Motor neuron (in vitro differentiated cells): Measurements from ENCODE around the gene ZC3H6. TPM values are rescaled to one million over a fixed set of nuclear protein-coding genes. Genes with fewer than 3 reads are reported as not detected.
"Not testable (repeated sequence)": the region's sequence is repeated elsewhere in the genome, so short reads cannot be mapped to it uniquely, and the experiment has no call there.

Experiments used
- ATAC-seq, 8 experiments: fragments of 200-7000 bp; cut with Tn5 transposase; replicated peaks in 6 of 8; 2 replicates each; pipeline ENCODE4 v1.8.0; 2021; ENCODE audit warnings: mild to moderate bottlenecking in 8 of 8, moderate library complexity in 8 of 8
- H3K27ac ChIP-seq, 2 donors: fragments of 250-450 bp; sonication (Bioruptor Pico); 2 replicates each; pipeline ENCODE4 v1.9.0; 2021; ENCODE audit warnings: antibody characterized with exemption in 2 of 2, mild to moderate bottlenecking in 2 of 2, moderate library complexity in 1 of 2
- H3K4me1 ChIP-seq, 2 donors: fragments of 250-450 bp; sonication (Bioruptor Pico); replicated peaks in 1 of 2; 2 replicates each; pipeline ENCODE4 v1.6.1; 2021; ENCODE audit warnings: antibody characterized with exemption in 2 of 2, mild to moderate bottlenecking in 2 of 2, moderate library complexity in 1 of 2
- H3K4me3 ChIP-seq, 5 donors: fragments of 250-450 bp; sonication (Bioruptor Pico); 2 replicates each; pipeline ENCODE4 v1.9.0; 2021; ENCODE audit warnings: antibody characterized with exemption in 5 of 5, mild to moderate bottlenecking in 5 of 5, moderate library complexity in 4 of 5
- WGBS, 10 experiments: fragments of 450-650 bp; shearing (Covaris generic); methylation state at CpG; one replicate each; pipeline ENCODE4 v1.0.0; 2022; 5-methylcytosine and 5-hydroxymethylcytosine counted together
- in situ Hi-C, 9 experiments: fragments of 400-800 bp; cut with MboI; loops; one replicate each; pipeline ENCODE4 v1.15.0; 2021; ENCODE audit warnings: low sequenced_read_pairs in 9 of 9, low pct_unique_long_range_greater_than_20kb in 2 of 9; ENCODE audit not compliant: unreplicated experiment in 9 of 9
- total RNA-seq, 8 experiments: library from RNA; unstranded; fragments of 300-600 nt; gene quantifications; 2 replicates each; pipeline versions ENCODE4 v1.2.3 to v1.2.4, GENCODE V29; 2022

The ZC3H6 gene
- total RNA-seq, 8 experiments from 2014 or later, result 3.8 to 21.2 (median 12.4) TPM

- in situ Hi-C loops, result loop anchor here in 1 of 9 experiments (25.0 kb wide), 1 partner anchor 180 kb away; the partner anchor contains the start of gene RGPD8
- WGBS, 10 experiments, result 58 to 100% (median 71%) methylated on average over 2 to 4 of the region's 4 CpGs; no CpG with 5 or more reads in 4 of the 10 experiments
- Histone ChIP-seq H3K27ac (no peak overlapping the region), H3K4me1 (peaks cover 3 to 10% of the 10 kb centered on the region in 2 donors), H3K4me3 (no peak overlapping the region)
- ATAC-seq, result no peak
Measured at GRCh38 chr2:112257575-112257974, 17.8 kb upstream of the ZC3H6 start.

GRCh38 chr2:112259509-112260294 lies 15.7 kb upstream of the ZC3H6 start:
- Histone ChIP-seq H3K27ac (no peak overlapping the region), H3K4me3 (no peak overlapping the region), H3K4me1 (peaks cover 2 to 3% of the 10 kb centered on the region in 2 donors)
- in situ Hi-C loops, result loop anchor here in 1 of 9 experiments (25.0 kb wide), 1 partner anchor 178 kb away; the partner anchor contains the start of gene RGPD8
- WGBS, 10 experiments, result 0 to 64% (median 34%) methylated on average over 2 to 15 of the region's 15 CpGs; no CpG with 5 or more reads in 2 of the 10 experiments
- peak in 4 of 8 experiments; percentile 16 to 50 (median 36) for ATAC-seq

GRCh38 chr2:112260295-112260625 lies 15.1 kb upstream of the ZC3H6 start:
- peaks cover under 1 to 2% of the 10 kb centered on the region in 2 donors for H3K4me1 ChIP-seq
- WGBS, 10 experiments, result 100% methylated on average over 1 to 3 of the region's 3 CpGs; no CpG with 5 or more reads in 5 of the 10 experiments
- no peak overlapping the region for H3K4me3 ChIP-seq
- no peak for ATAC-seq
- in situ Hi-C loops, result loop anchor here in 1 of 9 experiments (25.0 kb wide), 1 partner anchor 177 kb away; the partner anchor contains the start of gene RGPD8
- no peak overlapping the region for H3K27ac ChIP-seq

- ATAC-seq, result no peak
- H3K4me1 ChIP-seq, result no peaks in the 10 kb centered on the region
- no peak overlapping the region for H3K27ac ChIP-seq
- in situ Hi-C loops, result loop anchor here in 1 of 9 experiments (25.0 kb wide), 1 partner anchor 174 kb away; the partner anchor contains the start of gene RGPD8
- H3K4me3 ChIP-seq, result no peak overlapping the region
Measured at GRCh38 chr2:112262876-112263275, 12.5 kb upstream of the ZC3H6 start.

- no peak overlapping the region for H3K4me3 ChIP-seq
- 80 to 100% (median 94%) methylated on average over 1 of the region's 1 CpG; no CpG with 5 or more reads in 4 of the 10 experiments for WGBS, 10 experiments
- in situ Hi-C loops, result loop anchor here in 1 of 9 experiments (25.0 kb wide), 1 partner anchor 169 kb away; the partner anchor contains the start of gene RGPD8
Measured at GRCh38 chr2:112268547-112268946, 6.8 kb upstream of the ZC3H6 start.

GRCh38 chr2:112272669-112273068 lies 2.7 kb upstream of the ZC3H6 start:
- WGBS, 10 experiments, result 58 to 94% (median 82%) methylated on average over 2 to 5 of the region's 5 CpGs
- no peak for ATAC-seq
- Histone ChIP-seq H3K4me1 (peaks cover 2 to 12% of the 10 kb centered on the region in 2 donors), H3K27ac (no peak overlapping the region), H3K4me3 (no peak overlapping the region)
- in situ Hi-C loops, result loop anchor here in 1 of 9 experiments (25.0 kb wide), 1 partner anchor 165 kb away; the partner anchor contains the start of gene RGPD8

More at GRCh38 chr2:112268547-112268946, 6.8 kb upstream of the ZC3H6 start:
- Histone ChIP-seq H3K4me1 (no peaks in the 10 kb centered on the region), H3K27ac (no peak overlapping the region)
- no peak for ATAC-seq

- Histone ChIP-seq H3K4me3 (no peak overlapping the region), H3K4me1 (peaks cover 2 to 12% of the 10 kb centered on the region in 2 donors), H3K27ac (no peak overlapping the region)
- WGBS, 10 experiments, result 70 to 100% (median 92%) methylated on average over 2 to 5 of the region's 5 CpGs; no CpG with 5 or more reads in 2 of the 10 experiments
- ATAC-seq, result no peak
- in situ Hi-C loops, result loop anchor here in 1 of 9 experiments (25.0 kb wide), 1 partner anchor 164 kb away; the partner anchor contains the start of gene RGPD8
Measured at GRCh38 chr2:112273349-112273748, 2.0 kb upstream of the ZC3H6 start.

GRCh38 chr2:112275887-112276773 lies 733 bp downstream of the ZC3H6 start:
- in situ Hi-C loops, result no loop called here
- peak overlapping the region; percentile 79 to 98 (median 83) for H3K4me3 ChIP-seq
- 0 to 12% (median 4%) methylated on average over 2 to 7 of the region's 66 CpGs for WGBS, 10 experiments
- ATAC-seq, result peak; percentile 60 to 82 (median 72)
- H3K4me1 ChIP-seq, result peaks cover 2 to 12% of the 10 kb centered on the region in 2 donors
- H3K27ac ChIP-seq, result peak overlapping the region; percentile 99

GRCh38 chr2:112276954-112277353 lies 1.6 kb downstream of the ZC3H6 start:
- WGBS, 10 experiments, result 0 to 64% (median 52%) methylated on average over 1 to 5 of the region's 5 CpGs
- Histone ChIP-seq H3K27ac (no peak overlapping the region), H3K4me3 (peak overlapping the region in 4 of 5 donors; percentile 79 to 98 (median 82)), H3K4me1 (peaks cover 2 to 12% of the 10 kb centered on the region in 2 donors)
- in situ Hi-C loops, result no loop called here
- ATAC-seq, result no peak

GRCh38 chr2:112277596-112278220 lies 2.3 kb downstream of the ZC3H6 start:
- 68 to 98% (median 89%) methylated on average over 2 to 5 of the region's 5 CpGs for whole genome bisulfite sequencing, 10 experiments
- H3K4me3 ChIP-seq, result no peak overlapping the region
- ATAC-seq, result no peak

GRCh38 chr2:112282066-112282465 lies 6.7 kb downstream of the ZC3H6 start:
- in situ Hi-C loops, H3K4me3 ChIP-seq, H3K4me1 ChIP-seq, H3K27ac ChIP-seq, ATAC-seq: not testable (repeated sequence)
- 100% methylated on average over 1 to 2 of the region's 4 CpGs; no CpG with 5 or more reads in 8 of the 10 experiments for WGBS, 10 experiments

More at GRCh38 chr2:112277596-112278220, 2.3 kb downstream of the ZC3H6 start:
- Histone ChIP-seq H3K27ac (no peak overlapping the region), H3K4me1 (peaks cover 2 to 12% of the 10 kb centered on the region in 2 donors)
- in situ Hi-C loops, result no loop called here

GRCh38 chr2:112283535-112283934 lies 8.1 kb downstream of the ZC3H6 start:
- peak in 2 of 8 experiments; percentile 19 to 66 for ATAC-seq
- in situ Hi-C loops, H3K4me1 ChIP-seq, H3K27ac ChIP-seq, H3K4me3 ChIP-seq: not testable (repeated sequence)
- 8 to 100% (median 80%) methylated on average over 1 to 2 of the region's 2 CpGs; no CpG with 5 or more reads in 1 of the 10 experiments for WGBS, 10 experiments
